ENCODE data around the gene CSNK1G1.

Gene CSNK1G1

DNA sequence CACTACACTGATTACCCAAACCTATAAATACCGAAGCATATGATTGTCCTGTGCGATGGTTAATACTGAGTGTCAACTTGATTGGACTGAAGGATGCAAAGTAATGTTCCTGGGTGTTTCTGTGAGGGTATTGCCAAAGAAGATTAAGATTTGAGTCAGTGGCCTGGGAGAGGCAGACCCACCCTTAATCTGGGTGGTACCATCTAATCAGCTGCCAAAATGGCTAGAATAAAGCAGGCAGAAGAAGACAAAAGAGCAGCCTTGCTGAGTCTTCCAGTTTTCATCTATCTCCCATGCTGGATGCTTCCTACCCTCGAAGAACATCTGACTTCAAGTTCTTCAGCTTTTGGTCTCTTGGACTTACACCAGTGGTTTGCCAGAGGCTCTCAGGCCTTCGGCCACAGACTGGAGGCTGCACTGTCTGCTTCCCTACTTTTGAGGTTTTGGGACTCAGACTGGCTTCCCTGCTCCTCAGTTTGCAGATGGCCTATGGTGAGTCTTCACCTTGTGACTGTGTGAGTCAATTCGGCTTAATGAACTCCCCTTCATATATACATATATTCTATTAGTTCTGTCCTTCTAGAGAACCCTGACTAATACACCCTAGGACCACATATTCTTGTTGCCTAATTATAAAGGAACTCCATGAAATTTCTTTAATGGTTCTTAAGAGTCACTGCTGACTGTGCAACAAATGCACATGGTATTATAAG is 31.7 kb downstream of the CSNK1G1 start:
- Histone ChIP-seq H3F3A (ENCODE audit: insufficient read depth) (no peaks in the 10 kb centered on the region), H3K79me2 (ENCODE audit: insufficient read depth, low read length) (peaks cover 32% of the 10 kb centered on the region; the same call in 1 of the 2 replicates), H3K27me3 (ENCODE audit: low read length) (no peaks in the 10 kb centered on the region), H3K27ac (ENCODE audit: low read depth, low read length) (no peak overlapping the region), H3K9me2 (replicated peaks; ENCODE audit: insufficient read depth, low read length) (no peaks in the 10 kb centered on the region), H3K36me3 (ENCODE audit: low read length) (no peaks in the 10 kb centered on the region), H3K4me2 (ENCODE audit: low read depth, low read length, poor library complexity, severe bottlenecking) (no peak overlapping the region), H4K20me1 (ENCODE audit: low read depth, low read length) (no peaks in the 10 kb centered on the region), H3K4me3 (ENCODE audit: insufficient read depth, low read length, poor library complexity, severe bottlenecking) (no peak overlapping the region), H3K9me3 (ENCODE audit: insufficient read depth, low read length) (no peaks in the 10 kb centered on the region), H2AFZ (ENCODE audit: low read depth, low read length, severe bottlenecking) (no peak overlapping the region), H3K9ac (ENCODE audit: low read length) (no peak overlapping the region)
- TF ChIP-seq, protein P1, sequence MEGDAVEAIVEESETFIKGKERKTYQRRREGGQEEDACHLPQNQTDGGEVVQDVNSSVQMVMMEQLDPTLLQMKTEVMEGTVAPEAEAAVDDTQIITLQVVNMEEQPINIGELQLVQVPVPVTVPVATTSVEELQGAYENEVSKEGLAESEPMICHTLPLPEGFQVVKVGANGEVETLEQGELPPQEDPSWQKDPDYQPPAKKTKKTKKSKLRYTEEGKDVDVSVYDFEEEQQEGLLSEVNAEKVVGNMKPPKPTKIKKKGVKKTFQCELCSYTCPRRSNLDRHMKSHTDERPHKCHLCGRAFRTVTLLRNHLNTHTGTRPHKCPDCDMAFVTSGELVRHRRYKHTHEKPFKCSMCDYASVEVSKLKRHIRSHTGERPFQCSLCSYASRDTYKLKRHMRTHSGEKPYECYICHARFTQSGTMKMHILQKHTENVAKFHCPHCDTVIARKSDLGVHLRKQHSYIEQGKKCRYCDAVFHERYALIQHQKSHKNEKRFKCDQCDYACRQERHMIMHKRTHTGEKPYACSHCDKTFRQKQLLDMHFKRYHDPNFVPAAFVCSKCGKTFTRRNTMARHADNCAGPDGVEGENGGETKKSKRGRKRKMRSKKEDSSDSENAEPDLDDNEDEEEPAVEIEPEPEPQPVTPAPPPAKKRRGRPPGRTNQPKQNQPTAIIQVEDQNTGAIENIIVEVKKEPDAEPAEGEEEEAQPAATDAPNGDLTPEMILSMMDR (IDR thresholded peaks at IDR 0.05; ENCODE audit: insufficient read depth, low read length, poor library complexity, severe bottlenecking), result no peak
- TF ChIP-seq EZH2phosphoT487 (conservative IDR thresholded peaks at IDR 0.05; ENCODE audit: low read length), result no peak

DNA sequence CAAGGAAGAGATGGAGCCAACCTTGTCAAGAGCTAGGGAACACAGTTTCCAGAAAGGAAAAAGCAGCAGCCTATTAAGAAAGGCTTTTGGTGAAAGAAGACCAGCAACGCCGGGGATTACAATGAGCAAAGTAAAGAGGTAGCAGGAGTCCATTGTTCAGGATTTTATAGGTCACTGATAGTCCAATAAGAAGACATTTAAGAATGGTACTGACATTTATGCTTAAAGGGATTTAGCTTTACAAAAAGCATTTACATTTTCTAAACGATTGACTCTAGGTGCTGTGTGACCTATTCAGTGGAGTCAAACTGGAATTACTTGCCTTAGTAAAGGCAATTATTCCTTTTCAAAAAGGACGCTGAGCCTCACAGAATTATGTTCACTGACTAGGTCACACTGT is 40.8 kb downstream of the CSNK1G1 start:
- H3K4me3 ChIP-seq (ENCODE audit: insufficient read depth, low read length, poor library complexity, severe bottlenecking), result no peak overlapping the region
- H3K9me3 ChIP-seq (ENCODE audit: insufficient read depth, low read length), result no peaks in the 10 kb centered on the region
- no peaks in the 10 kb centered on the region for H3K9me2 ChIP-seq (replicated peaks; ENCODE audit: insufficient read depth, low read length)
- peaks cover 16% of the 10 kb centered on the region for H3K79me2 ChIP-seq (ENCODE audit: insufficient read depth, low read length)
- no peaks in the 10 kb centered on the region for H3K36me3 ChIP-seq (ENCODE audit: low read length)
- no peak overlapping the region for H3K27ac ChIP-seq (ENCODE audit: low read depth, low read length)
- no peaks in the 10 kb centered on the region for H4K20me1 ChIP-seq (ENCODE audit: low read depth, low read length)
- H3F3A ChIP-seq (ENCODE audit: insufficient read depth), result 0 out of 2 replicates have a peak, but pooled peaks cover 6% of the 10 kb centered on the region
- no peaks in the 10 kb centered on the region for H3K27me3 ChIP-seq (ENCODE audit: low read length)
- TF ChIP-seq, protein P1 (IDR thresholded peaks at IDR 0.05; ENCODE audit: insufficient read depth, low read length, poor library complexity, severe bottlenecking), result no peak
- no peak for TF ChIP-seq EZH2phosphoT487 (conservative IDR thresholded peaks at IDR 0.05; ENCODE audit: low read length)
- H3K9ac ChIP-seq (ENCODE audit: low read length), result no peak overlapping the region
- H3K4me2 ChIP-seq (ENCODE audit: low read depth, low read length, poor library complexity, severe bottlenecking), result no peak overlapping the region
- H2AFZ ChIP-seq (ENCODE audit: low read depth, low read length, severe bottlenecking), result no peak overlapping the region

DNA sequence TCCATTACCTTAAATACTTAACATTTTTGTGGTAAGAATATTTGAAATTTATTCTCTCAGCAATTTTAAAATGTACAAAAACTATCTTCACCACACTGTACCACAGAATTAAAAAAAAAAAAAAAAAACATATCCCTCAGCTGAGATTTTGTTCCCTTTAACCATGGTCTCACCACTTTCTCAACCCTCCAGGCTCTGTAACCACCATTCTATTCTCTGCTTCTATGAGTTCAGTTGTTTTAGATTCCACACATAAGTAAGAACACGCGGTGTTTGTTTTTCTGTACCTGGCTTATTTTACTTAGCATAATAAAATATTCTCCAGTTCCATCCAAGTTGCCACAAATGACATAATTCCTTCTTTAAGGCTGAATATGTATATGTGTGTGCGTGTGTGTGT is 41.5 kb downstream of the CSNK1G1 start:
- no peaks in the 10 kb centered on the region for H3K9me3 ChIP-seq (ENCODE audit: insufficient read depth, low read length)
- no peak overlapping the region for H3K9ac ChIP-seq (ENCODE audit: low read length)
- no peaks in the 10 kb centered on the region for H4K20me1 ChIP-seq (ENCODE audit: low read depth, low read length)
- 0 out of 2 replicates have a peak, but pooled peaks cover 6% of the 10 kb centered on the region for H3F3A ChIP-seq (ENCODE audit: insufficient read depth)
- H3K79me2 ChIP-seq (ENCODE audit: insufficient read depth, low read length), result peaks cover 16% of the 10 kb centered on the region
- H3K27ac ChIP-seq (ENCODE audit: low read depth, low read length), result no peak overlapping the region
- H3K4me3 ChIP-seq (ENCODE audit: insufficient read depth, low read length, poor library complexity, severe bottlenecking), result no peak overlapping the region
- H2AFZ ChIP-seq (ENCODE audit: low read depth, low read length, severe bottlenecking), result no peak overlapping the region
- no peaks in the 10 kb centered on the region for H3K36me3 ChIP-seq (ENCODE audit: low read length)
- H3K27me3 ChIP-seq (ENCODE audit: low read length), result no peaks in the 10 kb centered on the region
- no peak overlapping the region for H3K4me2 ChIP-seq (ENCODE audit: low read depth, low read length, poor library complexity, severe bottlenecking)
- TF ChIP-seq, protein P1 (IDR thresholded peaks at IDR 0.05; ENCODE audit: insufficient read depth, low read length, poor library complexity, severe bottlenecking), result no peak
- TF ChIP-seq EZH2phosphoT487 (conservative IDR thresholded peaks at IDR 0.05; ENCODE audit: low read length), result no peak
- H3K9me2 ChIP-seq (replicated peaks; ENCODE audit: insufficient read depth, low read length), result no peaks in the 10 kb centered on the region
